Chondrocyte (in vitro differentiated cells): Measurements from ENCODE around the gene SERGEF. TPM values are rescaled to one million over a fixed set of nuclear protein-coding genes. Genes with fewer than 3 reads are reported as not detected.
A peak's percentile ranks its signal among the peaks of the same experiment; 100 is the strongest.

ENCODE experiments used
- DNase-seq: peaks from one replicate; pipeline ENCODE4 v3.0.0; 2021; ENCODE audit warnings: mixed read lengths, low spot score
- H3K27ac Mint-ChIP-seq: one replicate; pipeline ENCODE4 v1.8.0; 2021; ENCODE audit warnings: mild to moderate bottlenecking, moderate library complexity, mixed read lengths; ENCODE audit not compliant: unreplicated experiment
- H3K27me3 Mint-ChIP-seq: 2 replicates; pipeline ENCODE4 v1.8.0; 2021; ENCODE audit warnings: low read depth, mixed read lengths
- H3K36me3 Mint-ChIP-seq: 2 replicates; pipeline ENCODE4 v1.8.0; 2021; ENCODE audit warnings: low read depth, mixed read lengths
- H3K4me1 Mint-ChIP-seq: 2 replicates; pipeline ENCODE4 v1.8.0; 2021; ENCODE audit warnings: low read depth, mild to moderate bottlenecking, mixed read lengths
- H3K4me3 Mint-ChIP-seq: one replicate; pipeline ENCODE4 v1.8.0; 2021; ENCODE audit warnings: mild to moderate bottlenecking, moderate library complexity, mixed read lengths; ENCODE audit not compliant: unreplicated experiment
- H3K9me3 Mint-ChIP-seq: 2 replicates; pipeline ENCODE4 v1.8.0; 2021; ENCODE audit warnings: low read depth, mixed read lengths
- CTCF ChIP-seq: fragments of 200-600 bp; sonication (generic); IDR thresholded peaks from 2 replicates; pipeline ENCODE4 v1.5.0; 2021; ENCODE audit warnings: antibody characterized with exemption, mild to moderate bottlenecking, moderate library complexity
- total RNA-seq: library from RNA; stranded (reverse); gene quantifications from 3 replicates; pipeline ENCODE4 v1.2.1, GENCODE V29; 2021

Gene SERGEF
- total RNA-seq, 1 donor from 2014 or later = 37.6 TPM

GRCh38 chr11:17763244-17763643 is 249.6 kb downstream of the SERGEF start:
- H3K4me3 Mint-ChIP-seq = no peak overlapping the region
- H3K36me3 Mint-ChIP-seq = peaks cover under 1% of the 10 kb centered on the region
- H3K9me3 Mint-ChIP-seq = peaks cover 12% of the 10 kb centered on the region
- H3K27ac Mint-ChIP-seq = no peak overlapping the region
- TF ChIP-seq CTCF = no peak
- DNase-seq = peak; percentile 79
- H3K4me1 Mint-ChIP-seq = no peaks in the 10 kb centered on the region
- H3K27me3 Mint-ChIP-seq = peaks cover 16% of the 10 kb centered on the region

GRCh38 chr11:17762309-17762974 is 250.4 kb downstream of the SERGEF start:
- H3K36me3 Mint-ChIP-seq = peaks cover 2% of the 10 kb centered on the region
- no peak overlapping the region for H3K4me3 Mint-ChIP-seq
- H3K9me3 Mint-ChIP-seq = peaks cover 16% of the 10 kb centered on the region
- peaks cover 19% of the 10 kb centered on the region for H3K27me3 Mint-ChIP-seq
- no peak for TF ChIP-seq CTCF
- no peak overlapping the region for H3K27ac Mint-ChIP-seq
- DNase-seq = peak; percentile 57
- no peaks in the 10 kb centered on the region for H3K4me1 Mint-ChIP-seq

- Mint-ChIP-seq H3K27ac (no peak overlapping the region), H3K4me3 (no peak overlapping the region), H3K36me3 (peaks cover 2% of the 10 kb centered on the region), H3K9me3 (peaks cover 16% of the 10 kb centered on the region), H3K4me1 (no peaks in the 10 kb centered on the region), H3K27me3 (peaks cover 23% of the 10 kb centered on the region)
- TF ChIP-seq CTCF = peak; percentile 73
- DNase-seq = no peak
Measured at GRCh38 chr11:17760102-17761029, 252.5 kb downstream of the SERGEF start.

- H3K36me3 Mint-ChIP-seq = peaks cover 2% of the 10 kb centered on the region
- no peak for TF ChIP-seq CTCF
- no peak for DNase-seq
- H3K4me1 Mint-ChIP-seq = no peaks in the 10 kb centered on the region
- no peak overlapping the region for H3K27ac Mint-ChIP-seq
- H3K4me3 Mint-ChIP-seq = no peak overlapping the region
- H3K27me3 Mint-ChIP-seq = peaks cover 36% of the 10 kb centered on the region
- peaks cover 16% of the 10 kb centered on the region for H3K9me3 Mint-ChIP-seq
Measured at GRCh38 chr11:17755891-17756290, 257.0 kb downstream of the SERGEF start.

GRCh38 chr11:17753641-17754040 is 259.2 kb downstream of the SERGEF start:
- no peak for TF ChIP-seq CTCF
- DNase-seq = peak; percentile 39
- Mint-ChIP-seq H3K4me1 (no peaks in the 10 kb centered on the region), H3K9me3 (peaks cover 7% of the 10 kb centered on the region), H3K27ac (no peak overlapping the region), H3K27me3 (peaks cover 36% of the 10 kb centered on the region), H3K36me3 (peaks cover 2% of the 10 kb centered on the region), H3K4me3 (no peak overlapping the region)
